T-helper 1 cell treated with Interleukin-12 subunit alpha and Interleukin-12 subunit beta and Interleukin-4 antibody, amounts not matched to agents 30 μg/mL and 1 μg/mL, for 36 hours (primary cell): Measurements from ENCODE around the gene ZFYVE21.
A peak's percentile ranks its signal among the peaks of the same experiment; 100 is the strongest.

Experiments used
- H3K27ac Mint-ChIP-seq: one replicate; pipeline ENCODE4 v1.8.0; 2021; ENCODE audit warnings: mild to moderate bottlenecking, mixed read lengths
- H3K27me3 Mint-ChIP-seq: one replicate; pipeline ENCODE4 v1.8.0; 2021; ENCODE audit warnings: low read depth, mixed read lengths
- H3K36me3 Mint-ChIP-seq: one replicate; pipeline ENCODE4 v1.8.0; 2021; ENCODE audit warnings: low read depth, mixed read lengths
- H3K4me1 Mint-ChIP-seq: one replicate; pipeline ENCODE4 v1.8.0; 2021; ENCODE audit warnings: low read depth, mixed read lengths
- H3K4me3 Mint-ChIP-seq: one replicate; pipeline ENCODE4 v1.8.0; 2021; ENCODE audit warnings: mild to moderate bottlenecking, moderate library complexity, mixed read lengths
- H3K9me3 Mint-ChIP-seq: one replicate; pipeline ENCODE4 v1.8.0; 2021; ENCODE audit warnings: mixed read lengths

ZFYVE21 gene

GRCh38 chr14:103706551-103707328 lies 8.9 kb upstream of the ZFYVE21 start:
- Mint-ChIP-seq H3K36me3 (peaks cover 12% of the 10 kb centered on the region), H3K27me3 (no peaks in the 10 kb centered on the region), H3K4me1 (peaks cover 18% of the 10 kb centered on the region), H3K9me3 (no peaks in the 10 kb centered on the region), H3K4me3 (no peak overlapping the region), H3K27ac (no peak overlapping the region)

- Mint-ChIP-seq H3K4me3 (no peak overlapping the region), H3K27me3 (no peaks in the 10 kb centered on the region), H3K9me3 (no peaks in the 10 kb centered on the region), H3K36me3 (peaks cover 11% of the 10 kb centered on the region), H3K27ac (no peak overlapping the region), H3K4me1 (peaks cover 20% of the 10 kb centered on the region)
These were observed 8.0 kb upstream of the ZFYVE21 start for GRCh38 chr14:103707329-103708263.

- Mint-ChIP-seq H3K36me3 (peaks cover 6% of the 10 kb centered on the region), H3K9me3 (no peaks in the 10 kb centered on the region), H3K4me3 (no peak overlapping the region), H3K27ac (no peak overlapping the region), H3K4me1 (peaks cover 21% of the 10 kb centered on the region), H3K27me3 (no peaks in the 10 kb centered on the region)
These were observed 6.8 kb upstream of the ZFYVE21 start for GRCh38 chr14:103708750-103709187.

GRCh38 chr14:103709814-103710213 lies 5.8 kb upstream of the ZFYVE21 start:
- Mint-ChIP-seq H3K27ac (no peak overlapping the region), H3K4me1 (peaks cover 21% of the 10 kb centered on the region), H3K9me3 (no peaks in the 10 kb centered on the region), H3K27me3 (no peaks in the 10 kb centered on the region), H3K36me3 (peaks cover 4% of the 10 kb centered on the region), H3K4me3 (no peak overlapping the region)

- Mint-ChIP-seq H3K36me3 (peaks cover 4% of the 10 kb centered on the region), H3K4me1 (peaks cover 22% of the 10 kb centered on the region), H3K27me3 (no peaks in the 10 kb centered on the region), H3K4me3 (no peak overlapping the region), H3K9me3 (no peaks in the 10 kb centered on the region), H3K27ac (no peak overlapping the region)
These were observed 4.7 kb upstream of the ZFYVE21 start for GRCh38 chr14:103710771-103711377.

GRCh38 chr14:103711516-103712431 lies 3.8 kb upstream of the ZFYVE21 start:
- Mint-ChIP-seq H3K4me3 (no peak overlapping the region), H3K27me3 (no peaks in the 10 kb centered on the region), H3K9me3 (no peaks in the 10 kb centered on the region), H3K36me3 (peaks cover 4% of the 10 kb centered on the region), H3K4me1 (peaks cover 26% of the 10 kb centered on the region), H3K27ac (no peak overlapping the region)

- no peak overlapping the region for H3K4me3 Mint-ChIP-seq
- peaks cover 34% of the 10 kb centered on the region for H3K4me1 Mint-ChIP-seq
- no peaks in the 10 kb centered on the region for H3K9me3 Mint-ChIP-seq
- no peaks in the 10 kb centered on the region for H3K27me3 Mint-ChIP-seq
- peaks cover 8% of the 10 kb centered on the region for H3K36me3 Mint-ChIP-seq
- H3K27ac Mint-ChIP-seq, result no peak overlapping the region
These were observed 2.9 kb upstream of the ZFYVE21 start for GRCh38 chr14:103712633-103713247.

- Mint-ChIP-seq H3K9me3 (no peaks in the 10 kb centered on the region), H3K27ac (no peak overlapping the region), H3K4me3 (peak overlapping the region; percentile 95), H3K4me1 (peaks cover 34% of the 10 kb centered on the region), H3K36me3 (peaks cover 8% of the 10 kb centered on the region), H3K27me3 (no peaks in the 10 kb centered on the region)
These were observed 2.1 kb upstream of the ZFYVE21 start for GRCh38 chr14:103713304-103714062.

GRCh38 chr14:103714063-103714724 lies 1.4 kb upstream of the ZFYVE21 start:
- peak overlapping the region; percentile 68 for H3K27ac Mint-ChIP-seq
- H3K4me3 Mint-ChIP-seq, result peak overlapping the region; percentile 95
- no peaks in the 10 kb centered on the region for H3K27me3 Mint-ChIP-seq
- H3K4me1 Mint-ChIP-seq, result peaks cover 37% of the 10 kb centered on the region
- H3K36me3 Mint-ChIP-seq, result peaks cover 6% of the 10 kb centered on the region
- H3K9me3 Mint-ChIP-seq, result no peaks in the 10 kb centered on the region

GRCh38 chr14:103716091-103716801 lies 636 bp downstream of the ZFYVE21 start:
- no peak overlapping the region for H3K27ac Mint-ChIP-seq
- H3K4me1 Mint-ChIP-seq, result peaks cover 38% of the 10 kb centered on the region
- H3K9me3 Mint-ChIP-seq, result no peaks in the 10 kb centered on the region
- H3K36me3 Mint-ChIP-seq, result peaks cover 4% of the 10 kb centered on the region
- peak overlapping the region; percentile 81 for H3K4me3 Mint-ChIP-seq
- no peaks in the 10 kb centered on the region for H3K27me3 Mint-ChIP-seq

- Mint-ChIP-seq H3K4me1 (peaks cover 36% of the 10 kb centered on the region), H3K27me3 (no peaks in the 10 kb centered on the region), H3K27ac (no peak overlapping the region), H3K9me3 (no peaks in the 10 kb centered on the region), H3K4me3 (peak overlapping the region; percentile 81), H3K36me3 (peaks cover 4% of the 10 kb centered on the region)
These were observed 1.3 kb downstream of the ZFYVE21 start for GRCh38 chr14:103716899-103717411.

GRCh38 chr14:103718572-103718971 lies 3.0 kb downstream of the ZFYVE21 start:
- Mint-ChIP-seq H3K27me3 (no peaks in the 10 kb centered on the region), H3K36me3 (peaks cover 4% of the 10 kb centered on the region), H3K27ac (no peak overlapping the region), H3K4me3 (no peak overlapping the region), H3K4me1 (peaks cover 30% of the 10 kb centered on the region), H3K9me3 (no peaks in the 10 kb centered on the region)
